Sigmoid colon (tissue), 4 donors: ENCODE measurements around the gene ACY1.

Source experiments
- CTCF ChIP-seq, 4 experiments: fragments of 450-650 bp in 3 of 4; fragments of 200-600 bp in 1 of 4; IDR thresholded peaks; one replicate each; pipeline ENCODE4 v1.5.1; 2016 to 2019; ENCODE audit warnings: antibody characterized with exemption in 4 of 4, mild to moderate bottlenecking in 3 of 4, moderate library complexity in 2 of 4
- POLR2A ChIP-seq, 2 donors: fragments of 450-650 bp; IDR thresholded peaks; one replicate each; pipeline ENCODE4 v1.6.1; 2016; ENCODE audit warnings: antibody characterized with exemption in 2 of 2, mild to moderate bottlenecking in 2 of 2, moderate library complexity in 2 of 2
- POLR2AphosphoS5 ChIP-seq, 4 donors: sonication (generic); formaldehyde crosslinking; IDR thresholded peaks; one replicate each; pipeline ENCODE4 v1.6.1; 2017; ENCODE audit warnings: antibody characterized with exemption in 4 of 4

- TF ChIP-seq CTCF (IDR thresholded peaks at IDR 0.05) (no peak), POLR2AphosphoS5 (IDR thresholded peaks at IDR 0.05) (no peak), POLR2A (IDR thresholded peaks at IDR 0.05) (no peak)
These were observed 22.9 kb downstream of the ACY1 start for GRCh38 chr3:52006017-52006819.
